Uterus (tissue), 2 donors: ENCODE measurements around the gene BCORL1.

Experiments
- CTCF ChIP-seq, 4 experiments: fragments of 200-600 bp in 2 of 4; fragments of 450-650 bp in 2 of 4; sonication (generic) in 2 of 4; IDR thresholded peaks; one replicate each; pipeline ENCODE4 v1.5.1; 2016 to 2019; ENCODE audit warnings: antibody characterized with exemption in 4 of 4, mild to moderate bottlenecking in 2 of 4, moderate library complexity in 1 of 4
- POLR2A ChIP-seq, 2 donors: fragments of 450-650 bp; IDR thresholded peaks; one replicate each; pipeline ENCODE4 v1.6.1; 2016; ENCODE audit warnings: antibody characterized with exemption in 2 of 2, mild to moderate bottlenecking in 1 of 2, moderate library complexity in 1 of 2

- TF ChIP-seq POLR2A (IDR thresholded peaks at IDR 0.05) (no peak), CTCF (IDR thresholded peaks at IDR 0.05) (no peak)
These were observed 112.3 kb downstream of the BCORL1 start for GRCh38 chrX:130094696-130095095.
